Measurements from ENCODE around the gene RRP15.

Gene RRP15

GRCh38 chr1:218364028-218364710 is 79.1 kb downstream of the RRP15 start:
- DNase-seq: no peak

- DNase-seq: no peak
Observed at GRCh38 chr1:218365226-218365999, 80.3 kb downstream of the RRP15 start.

- no peak for DNase-seq
Observed at GRCh38 chr1:218366322-218367052, 81.4 kb downstream of the RRP15 start.

- no peak for DNase-seq
Observed at GRCh38 chr1:218367118-218367517, 82.0 kb downstream of the RRP15 start.

DNA sequence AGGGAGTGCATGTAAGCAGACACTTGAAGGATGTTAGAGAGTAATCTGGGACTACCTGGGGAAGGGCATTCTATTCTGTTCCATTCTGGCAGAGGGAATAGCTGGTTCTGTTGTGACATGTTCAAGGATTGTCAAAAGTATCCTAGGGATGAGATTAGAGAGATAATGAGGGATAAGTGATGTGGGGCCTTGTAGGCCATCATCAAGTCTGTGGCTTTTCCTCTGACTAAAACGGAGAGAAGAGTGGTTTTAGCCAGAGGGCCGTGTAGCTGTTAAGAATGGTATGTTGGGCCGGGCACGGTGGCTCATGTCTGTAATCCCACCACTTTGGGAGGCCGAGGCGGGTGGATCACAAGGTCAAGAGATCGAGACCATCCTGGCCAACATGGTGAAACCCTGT is 83.6 kb downstream of the RRP15 start:
- no peak for DNase-seq

DNA sequence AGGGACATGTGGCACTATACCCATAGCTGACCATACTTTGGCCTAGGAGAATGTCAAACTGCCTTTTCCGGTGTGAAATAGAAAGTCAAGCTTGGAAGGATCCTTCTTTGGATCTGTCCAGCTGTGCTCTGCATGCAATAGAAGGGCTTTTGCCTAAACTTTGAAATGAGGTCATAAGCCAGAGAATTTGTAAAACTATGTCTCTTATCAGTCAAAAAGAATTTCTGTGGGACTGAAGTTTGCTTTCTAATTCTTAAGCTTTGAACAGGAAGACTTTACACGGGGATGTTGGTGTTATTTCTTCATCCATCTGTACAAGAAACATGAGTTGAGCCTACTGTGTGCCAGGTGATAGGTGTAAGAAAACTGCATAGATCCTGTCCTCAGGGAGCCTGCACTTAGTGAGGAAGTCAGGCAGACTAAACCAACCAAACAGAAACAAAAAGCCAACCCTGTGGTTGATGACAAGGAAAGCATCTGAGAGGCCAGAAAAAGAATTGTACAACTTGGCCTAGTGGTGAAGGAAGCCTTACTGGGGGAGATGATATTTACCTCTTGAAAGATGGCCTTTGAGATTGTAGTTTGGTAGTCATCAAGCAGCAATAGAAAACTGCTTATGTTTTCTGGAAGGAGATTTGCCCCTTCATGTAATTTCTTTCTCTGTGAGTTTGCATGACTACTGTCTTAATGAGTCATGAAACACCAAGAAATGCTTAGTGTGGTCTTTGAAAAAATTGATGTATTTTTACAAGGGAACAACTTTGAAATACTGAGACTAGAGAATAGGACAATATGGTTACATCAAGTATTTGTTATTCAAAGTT is 84.8 kb downstream of the RRP15 start:
- no peak for DNase-seq

DNA sequence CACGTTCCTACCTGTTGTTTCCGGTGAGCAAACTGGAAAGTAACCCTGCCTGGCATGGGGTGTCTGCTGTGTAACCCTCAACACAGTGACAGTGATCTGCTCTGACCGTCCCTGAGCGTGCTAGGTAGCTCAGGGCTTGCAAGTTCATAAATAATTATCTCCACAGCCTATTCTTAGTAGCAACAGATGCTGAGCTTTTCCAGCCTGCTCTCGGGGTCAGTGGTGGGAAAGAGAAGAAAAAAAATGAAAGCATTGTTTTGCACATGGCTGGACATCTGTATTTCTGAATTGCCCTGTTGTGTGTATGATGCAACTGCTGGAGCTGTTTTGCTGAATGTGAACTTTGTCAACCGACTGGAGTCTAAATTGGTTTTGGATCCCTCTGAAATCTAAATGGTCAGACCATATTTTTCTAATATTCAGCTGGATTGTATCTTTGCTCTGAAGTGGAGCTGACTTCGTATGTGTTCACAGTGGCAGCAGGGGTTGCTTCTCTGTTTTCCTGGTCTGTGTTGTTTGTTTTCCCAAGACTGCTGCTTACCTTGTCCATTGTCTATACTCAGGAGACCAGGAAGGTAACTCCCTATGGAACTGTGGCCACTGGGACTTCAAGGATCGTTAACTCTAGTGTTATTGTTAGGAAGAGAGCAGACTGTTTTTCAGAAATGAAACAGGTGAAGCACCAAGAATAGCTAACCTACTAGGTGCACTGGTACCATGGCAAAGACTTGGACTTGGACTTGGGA is 87.0 kb downstream of the RRP15 start:
- DNase-seq: no peak

- no peak for DNase-seq
Observed at GRCh38 chr1:218374401-218375353, 89.6 kb downstream of the RRP15 start.

- DNase-seq: no peak
Observed at GRCh38 chr1:218376722-218377121, 91.6 kb downstream of the RRP15 start.

GRCh38 chr1:218377143-218377660 is 92.1 kb downstream of the RRP15 start:
- DNase-seq: no peak

GRCh38 chr1:218380125-218380977 is 95.3 kb downstream of the RRP15 start:
- no peak for DNase-seq

DNA sequence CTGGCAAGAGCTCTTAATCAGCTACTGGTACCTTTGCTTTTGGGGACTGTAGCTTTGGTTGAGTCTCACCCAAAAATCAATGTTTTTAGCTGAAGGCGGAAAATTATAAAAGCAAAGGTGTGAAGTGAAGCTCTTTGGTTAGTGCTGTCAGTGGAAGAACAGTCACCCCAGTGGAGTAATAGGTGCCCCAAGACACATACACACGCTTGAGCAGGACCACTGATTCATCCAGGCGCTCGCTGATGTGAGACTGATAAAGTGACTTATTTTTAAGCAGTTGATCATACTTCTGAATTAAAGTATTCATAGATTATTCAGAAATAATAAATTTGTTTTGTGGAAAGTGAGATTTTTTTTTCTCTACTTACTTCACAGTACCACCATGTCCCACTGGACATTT is 97.2 kb downstream of the RRP15 start:
- no peak for DNase-seq

DNA sequence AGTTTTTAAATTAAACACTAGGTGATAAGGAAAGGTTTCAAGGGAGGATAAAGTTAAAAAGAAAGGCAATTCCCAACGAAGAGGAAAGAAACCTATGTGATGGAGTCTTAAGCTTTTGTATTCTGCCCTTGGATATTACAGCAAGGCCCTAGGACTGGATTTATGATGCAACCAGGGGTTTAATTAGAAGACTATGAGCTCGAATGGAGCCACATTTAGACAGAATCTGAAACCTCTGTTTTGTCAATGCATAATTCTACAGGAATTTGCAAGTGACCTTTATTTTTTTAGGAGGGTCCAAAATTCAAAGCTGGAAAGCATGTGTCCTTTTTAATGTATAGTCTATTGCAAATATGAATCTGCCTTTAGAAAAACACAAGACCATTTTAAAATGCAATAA is 98.0 kb downstream of the RRP15 start:
- DNase-seq: no peak

DNA sequence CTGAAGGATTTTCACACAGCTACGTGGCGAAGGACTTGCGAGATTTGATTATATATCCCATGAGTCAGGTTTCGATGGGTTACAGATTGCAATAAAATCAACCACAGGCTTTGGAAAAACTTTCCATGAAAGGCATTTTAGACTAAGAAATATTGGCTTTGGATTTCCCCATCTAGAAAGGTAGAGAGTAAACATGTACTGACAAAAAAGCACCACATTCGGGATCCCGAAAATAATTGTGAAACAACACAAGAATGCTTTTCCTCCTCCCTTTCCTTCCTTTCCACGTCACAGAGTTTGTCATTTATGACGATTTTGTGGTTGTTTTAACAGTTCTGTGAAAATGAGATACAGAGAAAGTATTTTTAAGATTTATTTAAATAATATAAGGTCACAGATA is 98.6 kb downstream of the RRP15 start:
- DNase-seq: no peak

- DNase-seq: no peak
Observed at GRCh38 chr1:218384581-218384993, 99.5 kb downstream of the RRP15 start.

All from cerebellar nuclear complex (tissue), 1 donor.